Measurements from ENCODE around the gene KCNS1.
"Not testable (repeated sequence)": the region's sequence is repeated elsewhere in the genome, so short reads cannot be mapped to it uniquely, and the experiment has no call there.

The KCNS1 gene

GRCh38 chr20:45100563-45101245 lies at the start of gene KCNS1:
Gene KCNS1, minus strand, starts transcription at chr20:45101127. Its CDS starts 1,891 bp downstream, at chr20:45099236.
- DNase-seq = no peak

- DNase-seq = no peak
Observed at GRCh38 chr20:45149062-45149461, 48.1 kb upstream of the KCNS1 start.

- no peak for DNase-seq
Observed at GRCh38 chr20:45140836-45141235, 39.9 kb upstream of the KCNS1 start.

- not testable (repeated sequence) for DNase-seq
Observed at GRCh38 chr20:45139733-45140375, 38.9 kb upstream of the KCNS1 start.

- DNase-seq = peak; percentile 24 to 42
Observed at GRCh38 chr20:45138561-45139300, 37.8 kb upstream of the KCNS1 start.

GRCh38 chr20:45136911-45137310 lies 36.0 kb upstream of the KCNS1 start:
- no peak for DNase-seq

GRCh38 chr20:45128099-45128498 lies 27.2 kb upstream of the KCNS1 start:
- DNase-seq = no peak

GRCh38 chr20:45124365-45124764 lies 23.4 kb upstream of the KCNS1 start, which contains the start of gene WFDC12:
Gene WFDC12, minus strand, starts transcription at chr20:45124465. Its CDS starts 18 bp downstream, at chr20:45124447.
- no peak for DNase-seq

- DNase-seq = no peak
Observed at GRCh38 chr20:45121388-45121787, 20.5 kb upstream of the KCNS1 start.

GRCh38 chr20:45119556-45120266 lies 18.8 kb upstream of the KCNS1 start:
- DNase-seq = no peak

GRCh38 chr20:45118028-45118427 lies 17.1 kb upstream of the KCNS1 start:
- DNase-seq = no peak

GRCh38 chr20:45117581-45117980 lies 16.7 kb upstream of the KCNS1 start:
- no peak for DNase-seq

- DNase-seq = no peak
Observed at GRCh38 chr20:45115829-45116228, 14.9 kb upstream of the KCNS1 start.

GRCh38 chr20:45115386-45115774 lies 14.5 kb upstream of the KCNS1 start:
- no peak for DNase-seq

- DNase-seq = no peak
Observed at GRCh38 chr20:45114465-45115385, 13.8 kb upstream of the KCNS1 start, which contains the start of gene WFDC5. Gene WFDC5, minus strand, starts transcription at chr20:45115174. Its CDS starts 91 bp downstream, at chr20:45115083.

- no peak for DNase-seq
Observed at GRCh38 chr20:45113865-45114264, 12.9 kb upstream of the KCNS1 start.

GRCh38 chr20:45112754-45113153 lies 11.8 kb upstream of the KCNS1 start:
- no peak for DNase-seq

- DNase-seq = peak; percentile 20 to 33
Observed at GRCh38 chr20:45111799-45112471, 11.0 kb upstream of the KCNS1 start.

GRCh38 chr20:45111285-45111684 lies 10.4 kb upstream of the KCNS1 start:
- DNase-seq = no peak

GRCh38 chr20:45110301-45110700 lies 9.4 kb upstream of the KCNS1 start:
- no peak for DNase-seq

GRCh38 chr20:45109634-45110033 lies 8.7 kb upstream of the KCNS1 start:
- DNase-seq = no peak
